KMS-11 (cell line): ENCODE results near the gene CDK5RAP2.

Experiments used
- H2AFZ ChIP-seq: fragments of 200-600 bp; sonication (generic); 2 replicates; pipeline ENCODE4 v1.6.1; 2016; ENCODE audit warnings: antibody characterized with exemption, mixed run types, low read depth
- H3K27ac ChIP-seq: fragments of 200-600 bp; sonication (generic); 2 replicates; pipeline ENCODE4 v1.6.1; 2016; ENCODE audit warnings: mild to moderate bottlenecking, mixed run types
- H3K27me3 ChIP-seq: fragments of 200-600 bp; sonication (generic); 2 replicates; pipeline ENCODE4 v1.6.1; 2017; ENCODE audit warnings: mild to moderate bottlenecking, low read depth, mixed run types, moderate library complexity; ENCODE audit not compliant: insufficient read depth
- H3K36me3 ChIP-seq: fragments of 200-600 bp; sonication (generic); 2 replicates; pipeline ENCODE4 v1.6.1; 2017; ENCODE audit warnings: mild to moderate bottlenecking, mixed run types; ENCODE audit not compliant: insufficient read depth
- H3K4me1 ChIP-seq: fragments of 200-600 bp; sonication (generic); 2 replicates; pipeline ENCODE4 v1.6.1; 2016; ENCODE audit warnings: mild to moderate bottlenecking, low read depth, mixed run types; ENCODE audit not compliant: poor library complexity, severe bottlenecking
- H3K4me2 ChIP-seq: fragments of 200-600 bp; sonication (generic); 2 replicates; pipeline ENCODE4 v1.7.0; 2016; ENCODE audit warnings: mild to moderate bottlenecking, mixed run types
- H3K4me3 ChIP-seq: fragments of 200-600 bp; sonication (generic); IDR thresholded peaks from 2 replicates; pipeline ENCODE4 v1.6.1; 2017; ENCODE audit warnings: low read depth, low read length, mixed read lengths; ENCODE audit not compliant: insufficient read depth
- H3K79me2 ChIP-seq: fragments of 200-600 bp; sonication (generic); 2 replicates; pipeline ENCODE4 v1.6.1; 2016; ENCODE audit warnings: low read depth, mixed run types; ENCODE audit not compliant: insufficient read depth
- H3K9ac ChIP-seq: fragments of 200-600 bp; sonication (generic); 2 replicates; pipeline ENCODE4 v1.6.1; 2016; ENCODE audit warnings: mild to moderate bottlenecking, mixed run types
- H4K20me1 ChIP-seq: fragments of 200-600 bp; sonication (generic); 2 replicates; pipeline ENCODE4 v1.6.1; 2016; ENCODE audit warnings: mild to moderate bottlenecking, mixed run types; ENCODE audit not compliant: insufficient read depth
- CTCF ChIP-seq: fragments of 200-600 bp; sonication (generic); conservative IDR thresholded peaks from 2 replicates; pipeline ENCODE4 v1.6.1; 2017; ENCODE audit warnings: low read depth, mild to moderate bottlenecking, antibody characterized with exemption, low read length, moderate library complexity, mixed read lengths

Gene CDK5RAP2

GRCh38 chr9:120377268-120378159 lies 202.5 kb downstream of the CDK5RAP2 start:
- H3K79me2 ChIP-seq = no peaks in the 10 kb centered on the region

GRCh38 chr9:120376101-120376500 lies 203.9 kb downstream of the CDK5RAP2 start:
- Histone ChIP-seq H3K27ac (no peak overlapping the region), H3K36me3 (no peaks in the 10 kb centered on the region), H3K4me1 (no peaks in the 10 kb centered on the region), H3K9ac (no peak overlapping the region), H2AFZ (no peak overlapping the region), H3K79me2 (no peaks in the 10 kb centered on the region), H3K4me3 (no peak overlapping the region), H3K27me3 (no peaks in the 10 kb centered on the region), H3K4me2 (no peak overlapping the region), H4K20me1 (no peaks in the 10 kb centered on the region)
- TF ChIP-seq CTCF = no peak

More at GRCh38 chr9:120377268-120378159, 202.5 kb downstream of the CDK5RAP2 start:
- no peak for TF ChIP-seq CTCF
- no peaks in the 10 kb centered on the region for H3K27me3 ChIP-seq
- H3K4me1 ChIP-seq = no peaks in the 10 kb centered on the region
- no peak overlapping the region for H3K9ac ChIP-seq
- no peaks in the 10 kb centered on the region for H4K20me1 ChIP-seq
- H3K27ac ChIP-seq = no peak overlapping the region
- H2AFZ ChIP-seq = no peak overlapping the region
- H3K36me3 ChIP-seq = no peaks in the 10 kb centered on the region
- H3K4me2 ChIP-seq = no peak overlapping the region
- no peak overlapping the region for H3K4me3 ChIP-seq

GRCh38 chr9:120375316-120375715 lies 204.7 kb downstream of the CDK5RAP2 start:
- no peaks in the 10 kb centered on the region for H3K4me1 ChIP-seq
- H4K20me1 ChIP-seq = no peaks in the 10 kb centered on the region
- no peaks in the 10 kb centered on the region for H3K79me2 ChIP-seq
- no peak overlapping the region for H3K4me2 ChIP-seq
- TF ChIP-seq CTCF = no peak
- H3K36me3 ChIP-seq = no peaks in the 10 kb centered on the region
- no peak overlapping the region for H3K9ac ChIP-seq
- H3K27ac ChIP-seq = no peak overlapping the region
- H3K27me3 ChIP-seq = no peaks in the 10 kb centered on the region
- H3K4me3 ChIP-seq = no peak overlapping the region
- H2AFZ ChIP-seq = no peak overlapping the region

GRCh38 chr9:120374817-120375216 lies 205.2 kb downstream of the CDK5RAP2 start:
- H3K9ac ChIP-seq = no peak overlapping the region
- no peak overlapping the region for H2AFZ ChIP-seq
- H3K79me2 ChIP-seq = no peaks in the 10 kb centered on the region
- no peaks in the 10 kb centered on the region for H3K4me1 ChIP-seq
- H3K27ac ChIP-seq = no peak overlapping the region
- H4K20me1 ChIP-seq = no peaks in the 10 kb centered on the region
- no peak overlapping the region for H3K4me3 ChIP-seq
- no peaks in the 10 kb centered on the region for H3K27me3 ChIP-seq
- no peaks in the 10 kb centered on the region for H3K36me3 ChIP-seq
- no peak for TF ChIP-seq CTCF
- H3K4me2 ChIP-seq = no peak overlapping the region
